Body of pancreas (tissue), 4 donors: Measurements from ENCODE around the gene RNF10.
"Not testable (repeated sequence)": the region's sequence is repeated elsewhere in the genome, so short reads cannot be mapped to it uniquely, and the experiment has no call there.

Experiments used
- POLR2A ChIP-seq, 3 donors: fragments of 450-650 bp; IDR thresholded peaks; one replicate each; pipeline ENCODE4 v1.6.1; 2016; ENCODE audit warnings: antibody characterized with exemption in 3 of 3, mild to moderate bottlenecking in 2 of 3
- TF ChIP-seq, protein P1 (sequence below), 7 experiments: fragments of 450-650 bp in 4 of 7; fragments of 200-600 bp in 3 of 7; sonication (generic) in 3 of 7; IDR thresholded peaks; one replicate each; pipeline ENCODE4 v1.5.1; 2016 to 2019; ENCODE audit warnings: antibody characterized with exemption in 7 of 7

DNA sequence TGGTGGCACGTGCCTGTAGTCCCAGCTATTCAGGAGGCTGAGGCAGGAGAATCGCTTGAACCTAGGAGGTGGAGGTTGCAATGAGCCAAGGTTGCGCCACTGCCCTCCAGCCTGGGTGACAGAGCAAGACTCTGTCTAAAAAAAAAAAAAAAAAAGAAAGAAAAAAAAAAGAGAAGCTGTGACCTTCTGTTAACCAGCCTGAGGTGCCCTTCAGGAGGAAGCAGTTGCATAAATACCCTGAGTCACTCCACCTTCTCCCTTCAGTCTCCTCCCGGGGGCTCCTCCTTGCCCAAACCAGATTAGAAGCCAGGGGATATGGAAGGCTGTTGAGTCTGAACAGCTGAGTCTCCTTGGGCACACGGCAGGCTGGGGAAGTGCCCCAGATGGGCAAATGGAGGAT is 68.3 kb downstream of the RNF10 start:
- TF ChIP-seq, protein P1, sequence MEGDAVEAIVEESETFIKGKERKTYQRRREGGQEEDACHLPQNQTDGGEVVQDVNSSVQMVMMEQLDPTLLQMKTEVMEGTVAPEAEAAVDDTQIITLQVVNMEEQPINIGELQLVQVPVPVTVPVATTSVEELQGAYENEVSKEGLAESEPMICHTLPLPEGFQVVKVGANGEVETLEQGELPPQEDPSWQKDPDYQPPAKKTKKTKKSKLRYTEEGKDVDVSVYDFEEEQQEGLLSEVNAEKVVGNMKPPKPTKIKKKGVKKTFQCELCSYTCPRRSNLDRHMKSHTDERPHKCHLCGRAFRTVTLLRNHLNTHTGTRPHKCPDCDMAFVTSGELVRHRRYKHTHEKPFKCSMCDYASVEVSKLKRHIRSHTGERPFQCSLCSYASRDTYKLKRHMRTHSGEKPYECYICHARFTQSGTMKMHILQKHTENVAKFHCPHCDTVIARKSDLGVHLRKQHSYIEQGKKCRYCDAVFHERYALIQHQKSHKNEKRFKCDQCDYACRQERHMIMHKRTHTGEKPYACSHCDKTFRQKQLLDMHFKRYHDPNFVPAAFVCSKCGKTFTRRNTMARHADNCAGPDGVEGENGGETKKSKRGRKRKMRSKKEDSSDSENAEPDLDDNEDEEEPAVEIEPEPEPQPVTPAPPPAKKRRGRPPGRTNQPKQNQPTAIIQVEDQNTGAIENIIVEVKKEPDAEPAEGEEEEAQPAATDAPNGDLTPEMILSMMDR (IDR thresholded peaks at IDR 0.05) = not testable (repeated sequence)
- TF ChIP-seq POLR2A (IDR thresholded peaks at IDR 0.05) = not testable (repeated sequence)
